Urinary bladder (tissue), 4 donors: Measurements from ENCODE around the gene CXCR3. TPM values are rescaled to one million over a fixed set of nuclear protein-coding genes. Genes with fewer than 3 reads are reported as not detected.
A peak's percentile ranks its signal among the peaks of the same experiment; 100 is the strongest.
"Not testable (repeated sequence)": the region's sequence is repeated elsewhere in the genome, so short reads cannot be mapped to it uniquely, and the experiment has no call there.

Experiments used
- DNase-seq: peaks from one replicate; pipeline ENCODE4 v3.0.0-alpha.2; 2015; ENCODE audit errors: extremely low spot score
- H3K27ac ChIP-seq: one replicate; pipeline ENCODE4 v1.5.1; 2013; ENCODE audit warnings: low read depth, mild to moderate bottlenecking, moderate library complexity
- H3K36me3 ChIP-seq: one replicate; pipeline ENCODE4 v1.6.1; 2013; ENCODE audit warnings: mild to moderate bottlenecking, moderate library complexity; ENCODE audit not compliant: insufficient read depth
- H3K4me1 ChIP-seq: one replicate; pipeline ENCODE4 v1.6.1; 2013; ENCODE audit warnings: mild to moderate bottlenecking, moderate library complexity; ENCODE audit not compliant: insufficient read depth
- H3K4me3 ChIP-seq: one replicate; pipeline ENCODE4 v1.5.1; 2013; ENCODE audit warnings: low read depth, low read length
- whole genome bisulfite sequencing: extraction: QIAGEN DNeasy Blood & Tissue Kit; methylation state at CpG from one replicate; pipeline ENCODE4 v1.1.7; 2013; 5-methylcytosine and 5-hydroxymethylcytosine counted together
- polyA plus RNA-seq: library from polyadenylated mRNA; stranded (reverse); fragments of 200-250 nt; gene quantifications from one replicate; pipeline ENCODE4 v1.2.3, GENCODE V29; 2013
- total RNA-seq: library from RNA; depleted of rRNA; stranded (reverse); fragments of >200 nt; gene quantifications from one replicate; pipeline ENCODE4 v1.2.3, GENCODE V29; 2014
- donor health status: healthy with polysubstance abuse.
- donor health status: healthy.

The CXCR3 gene
- total and polyA plus RNA-seq, 2 donors = 0.28 TPM; not detected in 1

- 85% methylated on average over 4 of the region's 4 CpGs for WGBS
- no peaks in the 10 kb centered on the region for H3K4me1 ChIP-seq
- DNase-seq = no peak
- no peak overlapping the region for H3K4me3 ChIP-seq
- no peak overlapping the region for H3K27ac ChIP-seq
- H3K36me3 ChIP-seq = no peaks in the 10 kb centered on the region
Observed at GRCh38 chrX:71657267-71657666, 39.0 kb upstream of the CXCR3 start.

DNA sequence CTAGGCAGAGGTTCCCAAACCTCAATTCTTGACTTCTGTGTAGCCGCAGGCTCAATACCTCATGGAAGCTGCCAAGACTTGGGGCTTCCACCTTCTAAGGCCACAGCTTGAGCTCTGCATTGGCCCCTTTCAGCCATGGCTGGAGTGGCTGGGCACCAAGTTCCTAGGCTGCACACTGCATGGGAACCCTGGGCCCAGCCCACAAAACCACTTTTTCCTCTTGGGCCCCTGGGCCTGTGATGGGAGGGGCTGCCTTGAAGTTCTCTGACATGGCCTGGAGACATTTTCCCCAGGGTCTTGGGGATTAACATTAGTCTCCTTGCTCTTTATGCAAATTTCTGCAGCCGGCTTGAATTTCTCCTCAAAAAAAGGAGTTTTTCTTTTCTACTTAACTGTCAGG lies 35.0 kb upstream of the CXCR3 start:
- 89% methylated on average over 2 of the region's 2 CpGs for WGBS
- Histone ChIP-seq H3K27ac (no peak overlapping the region), H3K4me1 (no peaks in the 10 kb centered on the region), H3K4me3 (no peak overlapping the region), H3K36me3 (no peaks in the 10 kb centered on the region)
- no peak for DNase-seq

DNA sequence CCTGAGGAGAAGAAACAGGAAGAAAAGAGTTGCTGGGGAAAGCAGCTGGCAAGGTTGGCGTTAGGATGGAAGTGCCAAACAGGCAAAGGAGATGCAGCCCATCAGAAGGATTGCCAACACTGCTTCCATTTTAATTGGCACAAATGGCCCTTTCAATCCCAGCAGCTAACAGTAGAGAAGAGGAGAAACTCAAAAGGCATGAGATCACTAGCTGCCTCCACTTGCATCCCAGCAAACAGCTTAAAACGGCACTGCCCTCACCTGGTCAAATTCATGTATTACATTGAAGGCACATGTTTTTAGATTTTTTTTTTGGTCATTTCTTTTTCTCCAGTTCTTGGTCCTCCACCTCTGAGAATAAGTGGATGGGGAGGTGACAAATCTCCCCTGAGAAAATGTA lies 34.1 kb upstream of the CXCR3 start:
- DNase-seq = no peak
- Histone ChIP-seq H3K4me1 (no peaks in the 10 kb centered on the region), H3K36me3 (no peaks in the 10 kb centered on the region), H3K4me3 (no peak overlapping the region), H3K27ac (no peak overlapping the region)
- 39% methylated on average over 2 of the region's 2 CpGs for WGBS

GRCh38 chrX:71650333-71650969 lies 32.1 kb upstream of the CXCR3 start:
- no peaks in the 10 kb centered on the region for H3K36me3 ChIP-seq
- no peak for DNase-seq
- WGBS = 71% methylated on average over 4 of the region's 4 CpGs
- H3K27ac ChIP-seq = no peak overlapping the region
- H3K4me3 ChIP-seq = no peak overlapping the region
- H3K4me1 ChIP-seq = no peaks in the 10 kb centered on the region

- not testable (repeated sequence) for H3K4me1 ChIP-seq, H3K4me3 ChIP-seq
- 70% methylated on average over 6 of the region's 6 CpGs for WGBS
Observed at GRCh38 chrX:71644406-71644805, 26.1 kb upstream of the CXCR3 start.

DNA sequence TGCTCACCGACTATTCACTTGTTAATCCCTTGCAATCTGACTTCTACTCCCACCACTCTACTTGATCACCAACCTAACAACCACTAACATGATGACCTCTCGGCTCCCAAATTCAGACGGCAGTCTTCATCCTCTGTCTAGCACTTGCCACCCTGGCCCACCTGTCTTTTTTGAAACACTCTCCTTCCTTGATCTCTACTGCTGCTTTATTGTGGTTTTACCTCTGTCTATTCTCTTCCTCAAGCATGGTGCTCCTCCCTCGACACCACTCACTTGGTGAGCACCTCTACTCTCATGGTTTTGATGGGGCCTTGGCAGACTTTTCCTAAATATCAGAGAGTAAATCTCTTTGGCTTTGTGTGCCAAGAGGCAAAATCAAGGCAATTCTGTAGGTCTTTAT lies 21.7 kb upstream of the CXCR3 start:
- Histone ChIP-seq H3K36me3 (no peaks in the 10 kb centered on the region), H3K27ac (no peak overlapping the region), H3K4me3 (no peak overlapping the region), H3K4me1 (no peaks in the 10 kb centered on the region)
- 89% methylated on average over 4 of the region's 4 CpGs for WGBS
- DNase-seq = no peak

More at GRCh38 chrX:71644406-71644805, 26.1 kb upstream of the CXCR3 start:
- DNase-seq, H3K27ac ChIP-seq, H3K36me3 ChIP-seq: not testable (repeated sequence)

GRCh38 chrX:71638409-71638808 lies 20.1 kb upstream of the CXCR3 start:
- H3K36me3 ChIP-seq = no peaks in the 10 kb centered on the region
- H3K27ac ChIP-seq = peak overlapping the region; percentile 29
- no peak overlapping the region for H3K4me3 ChIP-seq
- WGBS = 75% methylated on average over 4 of the region's 4 CpGs
- DNase-seq = no peak
- no peaks in the 10 kb centered on the region for H3K4me1 ChIP-seq

DNA sequence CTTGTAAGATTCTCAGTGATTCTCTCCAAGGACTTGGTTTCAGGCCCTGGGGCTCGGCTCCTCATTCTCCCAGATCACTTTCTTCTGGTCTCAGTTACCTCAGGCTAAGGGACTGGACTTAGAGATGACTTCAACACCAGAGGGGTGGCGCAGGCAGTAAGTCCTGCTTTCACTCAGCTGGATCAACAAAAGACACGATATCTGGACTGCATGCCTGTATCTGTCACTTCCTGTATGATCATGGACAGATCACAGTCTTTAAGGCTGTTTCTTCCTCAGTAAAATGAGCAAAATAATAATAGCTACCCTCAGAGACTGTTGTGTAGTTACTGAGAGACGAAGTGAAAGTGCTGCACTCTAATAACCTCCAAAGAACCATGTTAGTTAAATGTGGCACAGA lies 19.5 kb upstream of the CXCR3 start:
- peak overlapping the region; percentile 56 for H3K27ac ChIP-seq
- no peaks in the 10 kb centered on the region for H3K36me3 ChIP-seq
- WGBS = 28% methylated on average over 4 of the region's 4 CpGs
- H3K4me3 ChIP-seq = no peak overlapping the region
- DNase-seq = no peak
- H3K4me1 ChIP-seq = no peaks in the 10 kb centered on the region

DNA sequence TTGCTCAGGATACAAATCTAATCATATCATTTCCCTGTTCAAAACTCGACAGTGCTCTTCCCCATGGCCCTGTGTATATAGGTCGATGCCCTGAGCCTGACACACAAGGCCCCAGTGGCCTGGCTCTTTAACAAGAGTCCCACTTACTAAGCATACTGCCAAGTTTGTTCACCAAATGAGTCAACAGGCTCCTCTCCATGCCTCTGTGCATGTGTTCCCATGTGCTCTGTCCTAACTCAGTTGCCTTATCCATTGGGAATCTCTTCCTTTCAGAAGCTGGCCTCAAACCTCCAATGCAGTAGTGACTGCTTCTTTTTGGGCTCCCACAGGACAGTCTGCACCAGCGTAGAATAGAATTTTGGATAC lies 18.9 kb upstream of the CXCR3 start:
- H3K4me1 ChIP-seq = no peaks in the 10 kb centered on the region
- WGBS = 94% methylated on average over 3 of the region's 3 CpGs
- no peak for DNase-seq
- no peaks in the 10 kb centered on the region for H3K36me3 ChIP-seq
- H3K4me3 ChIP-seq = no peak overlapping the region
- H3K27ac ChIP-seq = no peak overlapping the region

GRCh38 chrX:71636438-71637252 lies 18.3 kb upstream of the CXCR3 start:
- no peak overlapping the region for H3K4me3 ChIP-seq
- WGBS = 81% methylated on average over 9 of the region's 9 CpGs
- no peak for DNase-seq
- no peaks in the 10 kb centered on the region for H3K36me3 ChIP-seq
- no peak overlapping the region for H3K27ac ChIP-seq
- H3K4me1 ChIP-seq = no peaks in the 10 kb centered on the region

DNA sequence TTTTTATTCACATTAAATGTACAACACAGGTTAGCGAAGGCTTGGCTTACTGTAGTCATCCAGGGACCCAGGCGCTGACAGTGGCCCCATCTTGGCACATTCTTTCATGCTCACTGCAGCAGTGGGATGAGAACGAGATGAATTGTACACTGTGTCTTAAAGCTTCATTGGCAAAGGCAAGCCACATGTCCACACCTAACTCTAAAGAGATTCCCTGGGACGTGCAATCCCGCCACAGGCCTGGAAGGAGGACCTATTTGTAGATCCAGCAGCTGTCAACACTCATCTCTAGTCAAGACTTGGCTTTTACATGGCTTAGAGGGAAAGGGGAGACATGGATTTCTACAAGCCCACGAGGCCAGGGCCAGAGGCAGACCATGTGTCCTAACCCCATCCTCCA lies 16.1 kb upstream of the CXCR3 start:
- H3K27ac ChIP-seq = no peak overlapping the region
- no peak for DNase-seq
- H3K36me3 ChIP-seq = no peaks in the 10 kb centered on the region
- no peaks in the 10 kb centered on the region for H3K4me1 ChIP-seq
- no peak overlapping the region for H3K4me3 ChIP-seq
- WGBS = 53% methylated on average over 6 of the region's 6 CpGs

GRCh38 chrX:71632923-71633657 lies 14.8 kb upstream of the CXCR3 start:
- H3K4me3 ChIP-seq = no peak overlapping the region
- WGBS = 86% methylated on average over 10 of the region's 10 CpGs
- no peak for DNase-seq

GRCh38 chrX:71629467-71629866 lies 11.2 kb upstream of the CXCR3 start:
- Histone ChIP-seq H3K27ac (no peak overlapping the region), H3K4me3 (no peak overlapping the region), H3K4me1 (no peaks in the 10 kb centered on the region), H3K36me3 (no peaks in the 10 kb centered on the region)
- 89% methylated on average over 2 of the region's 2 CpGs for WGBS
- no peak for DNase-seq

More at GRCh38 chrX:71632923-71633657, 14.8 kb upstream of the CXCR3 start:
- Histone ChIP-seq H3K4me1 (no peaks in the 10 kb centered on the region), H3K36me3 (no peaks in the 10 kb centered on the region), H3K27ac (no peak overlapping the region)
